ENCODE measurements around the gene CCDC158.
"Not testable (repeated sequence)": the region's sequence is repeated elsewhere in the genome, so short reads cannot be mapped to it uniquely, and the experiment has no call there.

The CCDC158 gene

GRCh38 chr4:76301068-76301774, 119.7 kb downstream of the CCDC158 start:
- DNase-seq (ENCODE audit: low spot score) = peak; percentile 86
- in situ Hi-C loops (cut with MboI; ENCODE audit: low pct_unique_long_range_greater_than_20kb, low sequenced_read_pairs, unreplicated experiment) = no loop called here
- TF ChIP-seq, protein P1, sequence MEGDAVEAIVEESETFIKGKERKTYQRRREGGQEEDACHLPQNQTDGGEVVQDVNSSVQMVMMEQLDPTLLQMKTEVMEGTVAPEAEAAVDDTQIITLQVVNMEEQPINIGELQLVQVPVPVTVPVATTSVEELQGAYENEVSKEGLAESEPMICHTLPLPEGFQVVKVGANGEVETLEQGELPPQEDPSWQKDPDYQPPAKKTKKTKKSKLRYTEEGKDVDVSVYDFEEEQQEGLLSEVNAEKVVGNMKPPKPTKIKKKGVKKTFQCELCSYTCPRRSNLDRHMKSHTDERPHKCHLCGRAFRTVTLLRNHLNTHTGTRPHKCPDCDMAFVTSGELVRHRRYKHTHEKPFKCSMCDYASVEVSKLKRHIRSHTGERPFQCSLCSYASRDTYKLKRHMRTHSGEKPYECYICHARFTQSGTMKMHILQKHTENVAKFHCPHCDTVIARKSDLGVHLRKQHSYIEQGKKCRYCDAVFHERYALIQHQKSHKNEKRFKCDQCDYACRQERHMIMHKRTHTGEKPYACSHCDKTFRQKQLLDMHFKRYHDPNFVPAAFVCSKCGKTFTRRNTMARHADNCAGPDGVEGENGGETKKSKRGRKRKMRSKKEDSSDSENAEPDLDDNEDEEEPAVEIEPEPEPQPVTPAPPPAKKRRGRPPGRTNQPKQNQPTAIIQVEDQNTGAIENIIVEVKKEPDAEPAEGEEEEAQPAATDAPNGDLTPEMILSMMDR (IDR thresholded peaks at IDR 0.05; ENCODE audit: extremely low read depth, insufficient read depth, missing control alignments) = no peak

DNA sequence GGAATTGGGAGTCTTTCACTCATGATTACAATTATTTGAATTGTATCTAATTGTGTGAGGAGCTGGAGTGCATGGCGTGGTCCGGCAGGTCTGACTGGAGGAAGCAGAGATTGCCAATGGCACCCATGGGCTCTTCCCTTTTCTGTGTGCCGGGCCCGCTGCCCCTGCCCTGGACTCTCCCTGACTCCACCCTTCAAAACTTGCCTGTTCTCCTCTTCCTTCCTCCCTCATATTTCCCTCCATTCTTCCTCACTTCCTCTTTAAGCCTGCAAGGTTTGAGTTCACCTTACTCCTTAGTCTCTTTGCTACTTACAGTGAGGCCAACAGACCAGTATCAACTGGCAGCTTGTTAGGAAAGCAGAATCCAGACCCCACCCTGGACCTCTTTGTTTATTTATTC, 120.9 kb downstream of the CCDC158 start:
- TF ChIP-seq, protein P1 (IDR thresholded peaks at IDR 0.05; ENCODE audit: extremely low read depth, insufficient read depth, missing control alignments) = no peak
- DNase-seq (ENCODE audit: low spot score) = no peak
- in situ Hi-C loops (cut with MboI; ENCODE audit: low pct_unique_long_range_greater_than_20kb, low sequenced_read_pairs, unreplicated experiment) = no loop called here

GRCh38 chr4:76298227-76298626, 122.7 kb downstream of the CCDC158 start:
- TF ChIP-seq, protein P1 (IDR thresholded peaks at IDR 0.05; ENCODE audit: extremely low read depth, insufficient read depth, missing control alignments) = no peak
- DNase-seq (ENCODE audit: low spot score) = no peak
- in situ Hi-C loops (cut with MboI; ENCODE audit: low pct_unique_long_range_greater_than_20kb, low sequenced_read_pairs, unreplicated experiment) = no loop called here

GRCh38 chr4:76296286-76296820, 124.6 kb downstream of the CCDC158 start:
- no peak for DNase-seq (ENCODE audit: low spot score)
- in situ Hi-C loops (cut with MboI; ENCODE audit: low pct_unique_long_range_greater_than_20kb, low sequenced_read_pairs, unreplicated experiment) = no loop called here
- TF ChIP-seq, protein P1 (IDR thresholded peaks at IDR 0.05; ENCODE audit: extremely low read depth, insufficient read depth, missing control alignments) = no peak

DNA sequence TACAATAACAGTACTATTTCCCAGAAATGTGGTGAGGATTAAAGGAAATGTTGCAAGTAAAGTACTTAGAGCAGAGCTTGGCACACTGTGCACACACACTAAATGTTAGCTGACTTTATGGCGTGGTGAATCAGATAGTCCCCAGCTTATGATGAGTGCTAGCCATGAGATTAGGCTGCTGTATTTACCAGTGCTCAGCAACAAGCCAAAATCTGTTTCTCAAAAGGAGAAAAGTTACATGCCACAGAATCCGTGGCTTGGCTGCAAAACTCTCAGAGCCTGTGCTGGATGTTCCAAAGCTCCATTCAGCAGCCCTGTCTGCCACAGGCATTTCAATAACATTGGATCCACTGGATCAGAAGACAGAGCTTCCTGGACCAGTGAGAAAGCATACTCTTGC, 127.2 kb downstream of the CCDC158 start:
- in situ Hi-C loops (cut with MboI; ENCODE audit: low pct_unique_long_range_greater_than_20kb, low sequenced_read_pairs, unreplicated experiment) = no loop called here
- DNase-seq (ENCODE audit: low spot score) = no peak
- TF ChIP-seq, protein P1 (IDR thresholded peaks at IDR 0.05; ENCODE audit: extremely low read depth, insufficient read depth, missing control alignments) = no peak

DNA sequence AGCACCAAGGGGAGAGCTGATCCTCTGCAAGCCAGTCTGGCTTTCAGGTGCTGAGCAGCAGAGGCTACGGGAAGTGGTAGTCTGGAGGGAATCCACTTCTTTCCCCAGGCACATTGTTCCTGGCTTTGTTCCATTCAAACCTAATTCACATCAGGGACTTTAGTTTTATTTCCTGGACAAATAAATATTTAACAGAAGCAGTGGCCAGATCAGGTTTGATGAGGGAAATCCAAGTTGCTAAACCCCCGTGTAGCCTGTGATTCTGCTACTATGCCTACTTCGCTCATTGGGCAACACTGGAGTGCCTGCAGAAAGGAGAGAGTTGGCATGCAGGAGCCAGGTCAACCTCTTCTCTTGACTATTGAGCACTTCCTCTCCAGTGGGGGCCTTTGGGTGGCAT, 128.2 kb downstream of the CCDC158 start:
- TF ChIP-seq, protein P1 (IDR thresholded peaks at IDR 0.05; ENCODE audit: extremely low read depth, insufficient read depth, missing control alignments) = no peak
- DNase-seq (ENCODE audit: low spot score) = no peak
- in situ Hi-C loops (cut with MboI; ENCODE audit: low pct_unique_long_range_greater_than_20kb, low sequenced_read_pairs, unreplicated experiment) = no loop called here

- DNase-seq (ENCODE audit: low spot score); in situ Hi-C loops (cut with MboI; ENCODE audit: low pct_unique_long_range_greater_than_20kb, low sequenced_read_pairs, unreplicated experiment): not testable (repeated sequence)
Observed at GRCh38 chr4:76287811-76288210, 133.1 kb downstream of the CCDC158 start.
